GM18873 (cell line): ENCODE results near the gene OR51B5.
"Not testable (repeated sequence)": the region's sequence is repeated elsewhere in the genome, so short reads cannot be mapped to it uniquely, and the experiment has no call there.

ENCODE experiments used
- ATAC-seq: cut with Tn5 transposase; IDR thresholded peaks from one replicate; pipeline ENCODE4 v1.9.1; 2021; ENCODE audit warnings: mild to moderate bottlenecking, moderate library complexity, moderate number of reproducible peaks; ENCODE audit not compliant: unreplicated experiment, low FRiP score

Gene OR51B5

DNA sequence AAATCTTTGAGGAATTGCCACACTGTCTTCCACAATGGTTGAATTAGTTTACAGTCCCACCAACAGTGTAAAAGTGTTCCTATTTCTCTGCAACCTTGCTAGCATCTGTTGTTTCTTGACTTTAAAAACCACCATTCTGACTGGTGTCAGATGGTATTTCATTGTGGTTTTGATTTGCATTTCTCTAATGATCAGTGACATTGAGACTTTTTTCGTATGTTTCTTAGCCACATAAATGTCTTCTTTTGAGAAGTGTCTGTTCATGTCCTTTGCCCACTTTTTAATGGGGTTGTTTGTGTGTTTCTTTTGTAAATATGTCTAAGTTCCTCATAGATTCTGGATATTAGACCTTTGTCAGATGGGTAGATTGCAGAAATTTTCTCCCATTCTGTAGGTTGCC is 6.1 kb downstream of the OR51B5 start:
- not testable (repeated sequence) for ATAC-seq

DNA sequence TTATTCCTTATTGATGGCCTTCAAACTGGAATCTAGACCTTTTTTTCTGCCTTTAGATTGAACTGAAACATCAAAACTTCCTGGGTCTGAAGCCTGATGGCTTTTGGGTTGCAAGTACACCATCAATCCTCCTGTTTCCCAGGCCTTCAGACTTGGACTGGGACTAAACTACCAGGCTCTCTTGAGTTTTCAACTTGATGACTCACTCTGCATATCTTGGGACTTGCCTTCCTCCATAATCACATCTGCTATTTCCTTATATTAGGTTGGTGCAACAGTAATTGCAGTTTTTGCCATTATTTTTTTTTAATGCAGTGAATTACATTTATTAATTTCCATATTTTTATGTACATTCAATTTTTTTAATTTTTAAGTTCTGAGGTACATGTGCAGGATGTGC is 7.0 kb downstream of the OR51B5 start:
- ATAC-seq: no peak

DNA sequence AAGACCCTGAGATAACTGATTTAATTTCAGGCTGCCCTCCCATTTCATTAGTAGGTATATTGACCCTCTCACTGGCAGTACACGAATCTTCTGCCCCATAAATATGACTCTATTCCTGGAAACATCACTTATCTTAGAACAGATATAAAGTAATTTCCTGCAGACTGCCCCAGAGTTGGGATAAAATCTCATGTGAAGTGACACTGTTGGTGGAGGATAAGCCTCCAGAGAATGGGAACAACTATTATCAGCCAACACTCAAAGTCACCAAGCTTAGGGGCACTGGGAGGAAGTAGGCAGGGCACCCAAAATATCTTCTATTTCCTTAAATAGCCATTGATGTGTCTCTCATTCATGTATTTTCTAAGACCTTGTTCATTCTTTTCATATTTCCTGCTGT is 8.2 kb downstream of the OR51B5 start:
- ATAC-seq: no peak

DNA sequence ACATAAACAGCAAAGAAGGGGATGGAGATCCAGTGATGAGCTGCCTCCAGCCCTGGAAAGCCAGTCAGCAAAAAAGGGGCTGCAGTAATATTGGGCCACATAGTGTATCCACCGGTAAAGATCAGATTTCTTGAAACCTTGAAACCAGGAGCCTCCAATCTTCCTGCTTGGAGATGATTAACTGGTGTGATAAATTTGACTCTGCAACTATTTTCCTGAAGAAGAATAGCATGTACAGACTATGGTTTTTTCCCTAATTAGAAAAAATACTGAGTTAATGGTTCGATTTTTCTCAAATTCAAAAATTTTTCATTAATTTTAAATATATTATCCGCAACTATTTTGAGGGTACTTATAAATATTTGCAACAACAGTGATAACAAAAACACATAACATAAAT is 19.1 kb downstream of the OR51B5 start, which contains the start of gene OR51B2:
OR51B2 (minus strand) TSS at position 101 of the 400 bp plus-strand sequence; CDS start at position 101, 0 bp downstream.
- ATAC-seq: no peak

DNA sequence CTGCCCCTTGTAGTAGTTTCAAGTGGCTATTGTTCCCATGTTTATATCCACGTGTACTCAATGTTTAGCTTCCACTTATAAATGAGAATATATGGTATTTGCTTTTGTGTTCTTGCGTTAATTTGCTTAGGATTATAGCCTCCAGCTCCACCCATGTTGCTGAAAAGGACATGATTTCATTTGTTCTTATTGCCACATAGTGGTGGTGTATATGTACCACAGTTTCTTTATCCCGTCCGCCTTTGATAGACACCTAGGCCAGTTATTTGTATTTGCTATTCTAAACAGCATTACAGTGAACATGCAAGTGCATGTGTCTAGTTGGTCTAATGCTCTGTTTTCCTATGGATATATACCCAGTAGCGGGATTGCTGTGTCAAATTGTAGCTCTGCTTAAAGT is 26.0 kb downstream of the OR51B5 start:
- ATAC-seq: no peak

DNA sequence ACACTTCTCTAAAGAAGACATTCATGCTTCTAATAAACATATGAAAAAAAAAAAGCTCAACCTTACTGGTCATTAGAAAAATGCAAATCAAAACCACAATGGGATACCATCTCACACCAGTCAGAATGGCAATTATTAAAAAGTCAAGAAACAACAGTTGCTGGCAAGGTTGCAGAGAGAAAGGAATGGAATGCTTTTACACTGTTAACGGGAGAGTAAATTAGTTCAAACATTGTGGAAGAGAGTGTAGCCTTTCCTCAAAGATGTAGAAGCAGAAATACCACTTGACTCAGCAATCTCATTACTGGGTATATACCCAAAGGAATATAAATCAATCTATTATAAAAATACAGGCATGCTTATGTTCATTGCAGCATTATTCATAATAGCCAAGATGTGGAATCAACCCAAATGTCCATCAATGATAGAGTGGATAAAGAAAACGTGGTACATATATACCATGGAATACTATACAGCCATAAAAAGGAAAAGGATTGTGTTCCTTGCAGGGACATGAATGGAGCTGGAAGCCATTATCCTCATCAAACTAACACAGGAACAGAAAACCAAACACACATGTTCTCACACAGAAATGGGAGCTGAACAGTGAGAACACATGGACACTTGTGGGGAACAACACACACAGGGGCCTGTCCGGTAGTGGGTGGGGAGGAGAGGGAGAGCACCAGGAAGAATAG is 29.8 kb downstream of the OR51B5 start:
- not testable (repeated sequence) for ATAC-seq

DNA sequence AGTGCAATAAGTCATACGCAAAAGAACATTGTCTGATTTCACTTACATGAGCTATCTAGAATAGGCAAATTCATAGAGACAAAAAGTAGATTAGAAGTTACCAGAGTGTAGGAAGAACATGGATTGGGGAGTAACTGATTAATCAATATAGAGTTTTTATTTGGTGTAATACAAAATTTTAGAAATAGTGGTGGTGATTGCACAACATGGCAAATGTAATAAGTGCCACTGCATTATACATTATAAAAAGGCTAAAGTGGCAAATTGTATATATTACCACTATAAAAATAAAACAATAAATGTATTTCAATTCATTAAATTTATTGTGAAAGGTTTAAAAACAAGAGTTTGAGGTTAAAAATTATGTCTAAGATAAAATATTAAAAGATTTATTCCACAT is 32.9 kb downstream of the OR51B5 start:
- no peak for ATAC-seq

DNA sequence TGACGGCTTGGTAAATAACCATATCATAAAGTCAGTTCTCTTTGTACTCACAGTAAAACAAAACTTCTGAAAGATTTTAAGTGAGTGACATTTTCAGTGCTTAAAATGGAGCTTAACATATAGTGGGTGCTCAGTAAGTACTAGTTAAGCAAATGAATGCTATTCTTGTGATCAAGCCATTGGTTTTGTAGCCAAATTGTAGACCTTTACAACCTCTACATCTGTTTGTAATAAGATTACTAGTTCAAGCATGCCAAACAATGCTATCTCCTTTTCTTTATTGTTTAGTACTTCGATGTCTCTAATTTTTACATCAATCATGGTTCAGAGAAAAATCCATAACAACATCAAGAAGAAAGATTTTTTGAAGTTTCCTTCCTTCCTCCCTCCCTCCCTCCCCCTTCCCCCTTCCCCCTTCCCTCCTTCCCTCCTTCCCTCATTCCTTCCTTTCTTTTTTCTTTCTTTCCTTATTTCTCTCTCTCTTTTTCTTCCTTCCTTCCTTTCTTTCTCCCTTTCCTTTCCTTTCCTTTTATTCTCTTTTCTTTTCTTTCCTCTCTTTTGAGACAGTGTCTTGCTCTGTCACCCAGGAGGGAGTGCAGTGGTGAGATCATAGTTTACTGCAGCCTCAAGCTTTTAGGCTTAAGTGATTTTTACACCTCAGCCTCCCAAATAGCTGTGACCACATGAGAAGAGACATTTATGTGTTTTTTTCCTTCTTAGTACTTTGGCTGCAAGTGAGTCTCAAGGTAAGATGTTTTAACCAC is 35.9 kb downstream of the OR51B5 start:
- no peak for ATAC-seq

DNA sequence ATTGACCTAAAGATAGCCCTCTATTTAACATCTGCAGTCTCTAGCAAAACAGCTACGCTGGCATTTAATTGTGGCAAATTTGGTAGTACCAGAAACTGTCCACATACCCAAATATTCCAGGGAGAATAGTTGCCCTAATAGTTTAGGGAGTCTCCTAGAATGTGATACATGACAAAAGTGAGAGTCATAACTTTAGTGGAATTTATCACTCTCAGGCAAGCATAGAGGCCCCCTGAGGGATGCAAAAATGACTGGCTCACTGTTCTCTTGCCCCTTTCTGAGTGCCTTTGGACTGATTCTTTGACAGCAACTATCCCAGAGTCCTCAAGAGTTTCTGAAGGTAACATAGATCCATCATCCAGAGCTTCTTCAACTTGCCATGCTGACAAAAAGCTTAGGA is 39.3 kb downstream of the OR51B5 start:
- ATAC-seq: no peak

DNA sequence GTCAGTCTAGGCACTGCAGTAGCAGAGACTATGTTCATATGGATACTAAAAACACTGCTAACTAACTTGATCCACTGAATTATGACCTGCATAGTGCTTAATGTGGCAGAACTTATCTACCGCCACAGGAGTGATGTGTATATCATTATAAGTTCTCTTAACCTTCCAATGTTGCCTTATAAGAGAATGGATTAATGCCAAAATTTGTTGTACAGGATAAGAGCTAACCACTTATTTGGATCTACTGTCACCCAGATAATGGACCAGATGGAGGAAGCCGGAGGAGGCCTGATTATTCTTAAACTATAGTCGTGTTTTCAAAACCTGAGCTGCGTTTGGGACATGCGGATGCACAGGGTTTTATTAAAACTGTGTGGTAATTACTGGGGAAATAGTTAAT is 39.7 kb downstream of the OR51B5 start:
- ATAC-seq: no peak

DNA sequence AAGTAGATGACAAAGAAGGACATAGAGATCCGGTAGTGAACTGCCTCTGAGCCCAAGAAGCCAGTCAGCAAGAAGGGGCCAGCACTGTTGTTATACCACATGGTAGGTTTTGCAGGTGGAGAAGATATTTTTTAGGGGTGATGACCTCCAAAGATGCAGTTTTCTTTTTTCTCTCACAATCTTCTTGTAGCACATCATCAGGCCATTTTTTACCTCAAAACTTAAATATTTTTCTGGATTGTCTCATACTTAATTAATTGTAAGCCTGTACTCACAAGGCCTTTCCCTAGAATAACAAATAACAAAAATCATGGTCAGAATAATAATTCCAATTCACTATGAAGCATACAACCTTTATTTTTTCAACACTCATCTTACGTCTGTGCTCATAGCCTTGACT is 41.5 kb downstream of the OR51B5 start, which contains the start of gene OR51B4:
OR51B4 (minus strand) TSS at position 101 of the 400 bp plus-strand sequence; CDS start at position 101, 0 bp downstream.
- ATAC-seq: no peak

DNA sequence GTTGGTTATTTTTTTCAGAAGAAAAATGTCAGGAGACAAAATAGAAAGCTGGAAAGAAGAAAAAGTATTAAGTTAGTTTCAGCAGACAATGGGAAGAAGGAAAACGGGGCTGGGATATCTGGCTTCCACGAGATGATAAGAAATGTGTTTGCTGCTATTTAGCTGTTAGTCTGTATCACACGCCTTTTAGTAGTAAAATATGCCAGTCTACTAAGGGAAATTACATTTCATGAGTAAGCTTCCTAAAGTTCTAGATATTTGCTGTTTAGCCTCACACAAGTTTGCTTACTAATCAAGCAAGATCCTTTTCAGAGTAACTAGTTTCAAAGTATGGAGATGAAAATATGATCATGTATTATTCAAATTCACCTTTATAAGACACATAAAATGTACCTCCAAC is 43.1 kb downstream of the OR51B5 start:
- ATAC-seq: no peak

DNA sequence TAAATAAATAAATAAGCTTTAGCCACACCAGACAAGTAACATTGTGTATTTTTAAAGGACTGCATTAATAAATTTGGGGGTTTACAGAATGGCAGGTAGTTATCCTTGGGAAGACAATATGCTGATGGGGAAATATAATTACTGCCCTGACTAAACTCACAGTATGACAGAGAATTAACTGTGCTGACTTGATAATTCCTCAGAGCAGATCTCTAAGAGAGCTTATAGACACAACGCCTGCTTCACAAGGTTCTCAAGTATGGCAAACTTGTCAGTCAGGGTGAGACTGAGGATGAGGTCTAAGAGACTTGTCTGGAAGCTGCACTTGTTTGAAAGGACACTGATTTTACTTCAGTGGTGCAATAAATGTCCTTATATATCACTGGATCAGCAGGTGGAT is 44.9 kb downstream of the OR51B5 start:
- ATAC-seq: no peak

DNA sequence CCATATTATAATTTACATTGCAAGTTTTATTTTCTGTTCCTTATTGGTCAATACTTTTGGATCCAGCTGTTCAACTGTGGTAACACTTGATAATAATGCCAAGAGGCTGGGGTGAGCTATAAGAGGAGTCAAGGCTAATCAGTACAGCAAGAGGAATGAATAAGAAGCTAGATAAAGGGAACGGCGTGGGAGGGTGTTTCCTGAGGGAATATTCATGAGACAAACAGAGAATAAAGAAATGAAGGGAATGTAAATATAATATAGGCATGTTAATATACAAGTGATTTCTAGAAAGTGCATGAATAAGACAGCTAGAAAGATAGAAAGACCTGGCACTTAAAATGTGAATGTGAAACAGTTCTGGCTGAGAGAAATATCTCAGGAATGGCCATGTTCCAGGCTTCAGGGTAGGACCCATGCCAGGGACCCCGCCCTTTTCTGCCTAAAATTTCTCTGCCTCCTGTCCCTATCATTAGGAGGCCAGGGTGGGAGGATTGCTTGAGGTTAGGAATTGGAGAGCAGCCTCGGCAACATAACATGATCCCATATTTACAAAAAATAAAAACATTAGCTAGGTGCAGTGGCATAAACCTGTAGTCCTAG is 45.5 kb downstream of the OR51B5 start:
- no peak for ATAC-seq

DNA sequence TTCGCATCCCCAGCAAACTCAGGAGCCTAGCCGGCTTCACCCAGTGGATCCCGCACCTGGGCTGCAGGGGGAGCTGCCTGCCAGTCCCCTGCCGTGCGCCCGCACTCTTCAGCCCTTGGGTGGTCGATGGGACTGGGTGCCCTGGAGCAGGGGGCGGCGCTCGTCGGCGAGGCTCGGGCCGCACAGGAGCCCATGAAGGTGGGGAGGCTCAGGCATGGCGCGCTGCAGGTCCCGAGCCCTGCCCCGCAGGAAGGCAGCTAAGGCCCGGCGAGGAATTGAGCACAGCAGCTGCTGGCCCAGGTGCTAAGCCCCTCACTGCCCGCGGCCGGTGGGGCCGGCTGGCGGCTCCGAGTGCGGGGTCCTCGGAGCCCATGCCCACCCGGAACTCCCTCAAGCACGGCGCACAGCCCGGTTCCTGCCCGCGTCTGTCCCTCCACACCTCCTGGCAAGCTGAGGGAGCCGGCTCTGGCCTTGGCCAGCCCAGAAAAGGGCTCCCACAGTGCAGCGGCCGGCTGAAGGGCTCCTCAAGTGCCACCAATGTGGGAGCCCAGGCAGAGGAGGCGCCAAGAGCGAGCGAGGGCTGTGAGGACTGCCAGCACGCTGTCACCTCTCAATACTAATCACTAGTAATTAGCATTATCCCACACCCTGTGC is 48.9 kb downstream of the OR51B5 start:
- ATAC-seq: not testable (repeated sequence)

DNA sequence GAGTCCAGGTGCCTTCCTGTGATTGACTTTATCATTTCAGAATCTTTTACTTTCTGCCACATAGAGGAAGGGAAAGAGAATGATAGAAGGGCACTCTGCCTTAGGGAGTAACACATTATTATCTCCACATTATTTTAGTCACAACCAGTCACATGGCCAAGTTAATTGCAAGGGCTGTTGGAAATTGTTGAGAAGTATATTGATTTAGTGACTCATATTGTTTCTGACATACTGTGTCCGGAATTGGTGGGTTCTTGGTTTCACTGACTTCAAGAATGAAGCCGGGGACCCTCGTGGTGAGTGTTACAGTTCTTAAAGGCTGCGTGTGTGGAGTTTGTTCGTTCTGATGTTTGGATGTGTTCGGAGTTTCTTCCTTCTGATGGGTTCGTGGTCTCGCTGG is 50.3 kb downstream of the OR51B5 start:
- no peak for ATAC-seq
